ENCODE measurements around the gene PRLR.

GRCh38 chr5:35047785-35048404 lies 182.4 kb downstream of the PRLR start, which contains the start of gene AGXT2:
- TF ChIP-seq POLR2AphosphoS5 (IDR thresholded peaks at IDR 0.05): no peak
- TF ChIP-seq, protein P1, sequence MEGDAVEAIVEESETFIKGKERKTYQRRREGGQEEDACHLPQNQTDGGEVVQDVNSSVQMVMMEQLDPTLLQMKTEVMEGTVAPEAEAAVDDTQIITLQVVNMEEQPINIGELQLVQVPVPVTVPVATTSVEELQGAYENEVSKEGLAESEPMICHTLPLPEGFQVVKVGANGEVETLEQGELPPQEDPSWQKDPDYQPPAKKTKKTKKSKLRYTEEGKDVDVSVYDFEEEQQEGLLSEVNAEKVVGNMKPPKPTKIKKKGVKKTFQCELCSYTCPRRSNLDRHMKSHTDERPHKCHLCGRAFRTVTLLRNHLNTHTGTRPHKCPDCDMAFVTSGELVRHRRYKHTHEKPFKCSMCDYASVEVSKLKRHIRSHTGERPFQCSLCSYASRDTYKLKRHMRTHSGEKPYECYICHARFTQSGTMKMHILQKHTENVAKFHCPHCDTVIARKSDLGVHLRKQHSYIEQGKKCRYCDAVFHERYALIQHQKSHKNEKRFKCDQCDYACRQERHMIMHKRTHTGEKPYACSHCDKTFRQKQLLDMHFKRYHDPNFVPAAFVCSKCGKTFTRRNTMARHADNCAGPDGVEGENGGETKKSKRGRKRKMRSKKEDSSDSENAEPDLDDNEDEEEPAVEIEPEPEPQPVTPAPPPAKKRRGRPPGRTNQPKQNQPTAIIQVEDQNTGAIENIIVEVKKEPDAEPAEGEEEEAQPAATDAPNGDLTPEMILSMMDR (IDR thresholded peaks at IDR 0.05): no peak

Measured in prostate gland (tissue), 2 donors.